ENCODE data around the gene FOXN4.

The FOXN4 gene

GRCh38 chr12:109286652-109287051, 22.4 kb downstream of the FOXN4 start:
- TF ChIP-seq, protein P1, sequence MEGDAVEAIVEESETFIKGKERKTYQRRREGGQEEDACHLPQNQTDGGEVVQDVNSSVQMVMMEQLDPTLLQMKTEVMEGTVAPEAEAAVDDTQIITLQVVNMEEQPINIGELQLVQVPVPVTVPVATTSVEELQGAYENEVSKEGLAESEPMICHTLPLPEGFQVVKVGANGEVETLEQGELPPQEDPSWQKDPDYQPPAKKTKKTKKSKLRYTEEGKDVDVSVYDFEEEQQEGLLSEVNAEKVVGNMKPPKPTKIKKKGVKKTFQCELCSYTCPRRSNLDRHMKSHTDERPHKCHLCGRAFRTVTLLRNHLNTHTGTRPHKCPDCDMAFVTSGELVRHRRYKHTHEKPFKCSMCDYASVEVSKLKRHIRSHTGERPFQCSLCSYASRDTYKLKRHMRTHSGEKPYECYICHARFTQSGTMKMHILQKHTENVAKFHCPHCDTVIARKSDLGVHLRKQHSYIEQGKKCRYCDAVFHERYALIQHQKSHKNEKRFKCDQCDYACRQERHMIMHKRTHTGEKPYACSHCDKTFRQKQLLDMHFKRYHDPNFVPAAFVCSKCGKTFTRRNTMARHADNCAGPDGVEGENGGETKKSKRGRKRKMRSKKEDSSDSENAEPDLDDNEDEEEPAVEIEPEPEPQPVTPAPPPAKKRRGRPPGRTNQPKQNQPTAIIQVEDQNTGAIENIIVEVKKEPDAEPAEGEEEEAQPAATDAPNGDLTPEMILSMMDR (IDR thresholded peaks at IDR 0.05; ENCODE audit: control insufficient read depth, extremely low read depth, insufficient read depth) = no peak
- H3K4me3 ChIP-seq (ENCODE audit: low read depth, low read length) = no peak overlapping the region
- no peak for DNase-seq (ENCODE audit: low read depth)

GRCh38 chr12:109286252-109286651, 22.8 kb downstream of the FOXN4 start:
- TF ChIP-seq, protein P1 (IDR thresholded peaks at IDR 0.05; ENCODE audit: control insufficient read depth, extremely low read depth, insufficient read depth) = no peak
- H3K4me3 ChIP-seq (ENCODE audit: low read depth, low read length) = no peak overlapping the region
- no peak for DNase-seq (ENCODE audit: low read depth)

GRCh38 chr12:109284392-109284791, 24.7 kb downstream of the FOXN4 start:
- TF ChIP-seq, protein P1 (IDR thresholded peaks at IDR 0.05; ENCODE audit: control insufficient read depth, extremely low read depth, insufficient read depth) = no peak
- H3K4me3 ChIP-seq (ENCODE audit: low read depth, low read length) = no peak overlapping the region
- no peak for DNase-seq (ENCODE audit: low read depth)

DNA sequence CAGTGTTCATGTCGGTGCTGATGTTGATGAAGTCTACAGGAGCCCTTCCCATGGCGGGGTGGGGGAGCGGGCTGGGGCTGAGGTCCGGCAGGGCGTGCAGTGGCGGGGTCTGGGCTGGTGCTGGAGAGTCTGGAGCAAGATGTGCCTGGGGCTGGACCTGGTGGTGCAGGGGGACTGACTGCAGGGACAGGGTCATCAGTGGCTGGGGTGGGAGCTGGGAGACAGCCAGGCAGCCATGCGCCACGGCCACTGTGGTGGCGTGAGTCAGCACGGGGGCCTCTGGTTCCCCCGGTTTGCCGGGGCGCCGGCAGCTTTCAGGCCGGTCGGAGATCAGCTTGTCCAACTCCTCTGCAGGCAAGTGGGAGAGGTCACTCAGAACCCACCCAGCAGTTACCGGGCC, 27.6 kb downstream of the FOXN4 start:
- DNase-seq (ENCODE audit: low read depth) = no peak
- no peak overlapping the region for H3K4me3 ChIP-seq (ENCODE audit: low read depth, low read length)
- TF ChIP-seq, protein P1 (IDR thresholded peaks at IDR 0.05; ENCODE audit: control insufficient read depth, extremely low read depth, insufficient read depth) = no peak

DNA sequence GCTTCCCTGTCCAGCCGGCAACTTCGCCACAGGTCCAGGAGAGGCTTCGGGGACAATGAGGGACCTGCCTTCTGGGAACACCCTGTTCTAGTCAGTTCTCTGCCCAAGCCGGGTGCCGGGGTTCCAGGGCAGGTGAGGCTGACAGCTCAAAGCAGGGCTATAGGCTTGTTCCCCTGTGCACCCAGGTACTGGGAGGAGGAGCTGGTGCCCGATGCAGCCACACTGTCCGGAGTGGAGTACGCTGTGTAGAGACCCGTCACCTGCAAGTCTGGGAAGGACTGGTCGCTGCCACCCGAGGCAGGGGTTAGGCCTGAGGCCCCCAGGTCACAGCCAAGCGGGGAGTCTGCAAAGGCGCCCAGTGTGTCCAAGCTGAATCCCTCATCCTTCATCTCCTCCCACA, 29.6 kb downstream of the FOXN4 start:
- TF ChIP-seq, protein P1 (IDR thresholded peaks at IDR 0.05; ENCODE audit: control insufficient read depth, extremely low read depth, insufficient read depth) = no peak
- no peak overlapping the region for H3K4me3 ChIP-seq (ENCODE audit: low read depth, low read length)
- no peak for DNase-seq (ENCODE audit: low read depth)

GRCh38 chr12:109278912-109279311, 30.2 kb downstream of the FOXN4 start:
- TF ChIP-seq, protein P1 (IDR thresholded peaks at IDR 0.05; ENCODE audit: control insufficient read depth, extremely low read depth, insufficient read depth) = no peak
- H3K4me3 ChIP-seq (ENCODE audit: low read depth, low read length) = no peak overlapping the region
- DNase-seq (ENCODE audit: low read depth) = no peak

All from LNCaP clone FGC (cell line).